Inferior parietal cortex (tissue), 1 donor: ENCODE measurements around the gene NIT1.
A peak's percentile ranks its signal among the peaks of the same experiment; 100 is the strongest.

Experiments
- DNase-seq: peaks from one replicate; pipeline ENCODE4 v3.0.0-alpha.2; 2016; ENCODE audit errors: extremely low spot score

Gene NIT1

DNA sequence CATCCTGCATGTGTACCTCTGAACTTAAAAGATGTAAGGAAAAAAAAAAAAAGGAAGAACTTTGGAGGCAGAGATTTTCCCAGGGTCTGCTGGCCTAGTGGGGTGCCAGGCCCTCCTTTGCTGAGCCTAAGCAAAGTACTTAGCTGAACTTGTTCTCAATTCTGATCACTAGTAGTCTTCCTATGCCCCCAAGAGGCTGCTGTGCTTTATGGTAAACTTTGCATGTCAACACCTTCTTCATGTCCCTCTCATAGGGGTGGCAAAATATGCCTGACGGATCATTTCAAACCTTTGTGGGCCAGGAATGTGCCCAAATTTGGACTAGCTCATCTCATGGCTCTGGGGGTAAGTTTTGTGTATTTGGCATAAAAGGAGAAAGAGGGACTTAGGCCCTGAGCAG lies 40.0 kb downstream of the NIT1 start:
- no peak for DNase-seq

DNA sequence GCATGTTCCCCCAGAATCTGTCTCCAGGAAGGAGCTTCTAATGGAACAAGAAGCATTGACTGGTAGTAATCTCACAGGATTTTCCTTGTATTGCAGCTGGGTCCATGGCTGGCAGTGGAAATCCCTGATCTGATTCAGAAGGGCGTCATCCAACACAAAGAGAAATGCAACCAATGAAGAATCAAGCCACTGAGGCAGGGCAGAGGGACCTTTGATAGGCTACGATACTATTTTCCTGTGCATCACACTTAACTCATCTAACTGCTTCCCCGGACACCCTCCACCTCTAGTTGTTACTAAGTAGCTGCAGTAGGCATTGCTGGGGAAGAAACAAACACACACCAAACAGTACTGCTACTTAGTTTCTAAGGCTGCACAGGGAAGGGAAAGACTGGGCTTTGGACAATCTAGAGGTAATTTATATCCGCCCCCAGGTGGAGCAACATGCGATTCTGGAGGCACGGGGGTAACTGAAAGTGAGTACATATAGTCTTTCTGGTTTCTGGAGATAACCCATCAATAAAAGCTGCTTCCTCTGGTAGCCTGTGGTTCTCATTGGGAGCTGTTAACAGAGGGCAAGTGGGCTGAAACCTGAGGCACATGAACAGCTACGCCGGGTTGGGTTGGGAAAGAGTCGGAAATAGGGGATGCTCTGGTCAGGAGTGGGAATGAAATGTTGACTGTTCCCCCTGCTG lies 40.6 kb downstream of the NIT1 start:
- DNase-seq: no peak

DNA sequence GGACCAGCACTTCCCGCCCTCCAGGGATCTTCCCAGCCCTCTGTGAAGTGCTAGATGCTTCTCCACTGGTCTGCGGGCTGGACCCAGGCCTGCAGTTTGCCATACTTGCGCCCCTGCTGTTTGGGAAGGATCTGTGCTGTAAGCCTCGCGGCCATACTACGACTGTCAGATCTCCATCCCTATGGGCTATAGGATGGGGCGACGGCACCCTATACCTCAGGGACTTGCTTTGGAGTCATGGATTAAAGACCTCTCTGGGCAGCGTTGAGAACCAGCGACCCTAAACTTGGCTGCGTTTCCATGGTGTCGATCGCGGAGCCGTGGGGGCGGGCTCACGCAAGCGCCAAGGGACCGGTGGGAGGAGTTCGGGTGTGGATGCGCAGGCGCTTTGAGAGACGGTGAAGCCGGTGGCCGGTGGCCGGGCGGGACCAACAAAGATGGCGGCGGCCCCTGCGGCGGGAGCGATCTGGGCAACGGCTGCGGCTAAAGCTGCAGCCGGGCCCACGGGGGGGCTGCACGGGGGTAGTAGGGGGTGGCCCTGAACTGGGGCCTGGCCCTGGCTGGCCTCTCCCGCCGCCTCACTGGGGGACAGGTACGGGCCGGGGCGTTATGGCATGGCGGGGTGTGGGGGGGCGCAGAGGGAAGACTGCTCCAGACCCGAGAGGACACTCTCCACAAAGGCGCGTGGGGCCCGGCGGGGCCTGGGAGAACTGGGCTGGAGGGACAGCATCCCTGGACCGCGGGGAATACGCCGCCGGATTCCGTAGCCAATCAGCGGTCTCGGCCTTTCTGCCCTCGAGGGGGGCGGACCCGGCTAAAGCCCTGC lies 41.4 kb downstream of the NIT1 start, which contains the start of gene USP21:
Gene USP21 (plus strand): TSS at position 414 of the 826 bp plus-strand sequence. CDS start 1,141 bp downstream, outside the sequence.
- DNase-seq: peak; percentile 95

DNA sequence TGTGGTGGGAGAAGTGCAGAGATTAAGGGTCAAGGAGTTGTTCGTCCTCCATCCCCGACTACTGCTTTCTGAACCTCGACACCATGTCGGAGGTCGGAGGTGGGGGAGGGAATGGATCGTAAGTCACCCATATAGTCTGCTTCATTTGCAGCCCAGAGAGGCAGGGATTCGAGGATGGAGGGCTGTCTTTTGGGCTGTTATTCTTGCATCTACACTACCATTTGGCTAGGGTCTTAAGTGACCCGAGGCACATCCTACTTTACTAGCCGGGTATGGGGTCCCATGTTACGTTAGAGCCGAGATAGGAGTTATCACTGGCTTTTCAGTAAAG lies 42.0 kb downstream of the NIT1 start:
- DNase-seq: no peak

DNA sequence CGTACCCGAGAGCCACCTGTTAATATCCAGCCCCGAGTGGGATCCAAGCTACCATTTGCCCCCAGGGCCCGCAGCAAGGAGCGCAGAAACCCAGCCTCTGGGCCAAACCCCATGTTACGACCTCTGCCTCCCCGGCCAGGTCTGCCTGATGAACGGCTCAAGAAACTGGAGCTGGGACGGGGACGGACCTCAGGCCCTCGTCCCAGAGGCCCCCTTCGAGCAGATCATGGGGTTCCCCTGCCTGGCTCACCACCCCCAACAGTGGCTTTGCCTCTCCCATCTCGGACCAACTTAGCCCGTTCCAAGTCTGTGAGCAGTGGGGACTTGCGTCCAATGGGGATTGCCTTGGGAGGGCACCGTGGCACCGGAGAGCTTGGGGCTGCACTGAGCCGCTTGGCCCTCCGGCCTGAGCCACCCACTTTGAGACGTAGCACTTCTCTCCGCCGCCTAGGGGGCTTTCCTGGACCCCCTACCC lies 42.8 kb downstream of the NIT1 start:
- no peak for DNase-seq

DNA sequence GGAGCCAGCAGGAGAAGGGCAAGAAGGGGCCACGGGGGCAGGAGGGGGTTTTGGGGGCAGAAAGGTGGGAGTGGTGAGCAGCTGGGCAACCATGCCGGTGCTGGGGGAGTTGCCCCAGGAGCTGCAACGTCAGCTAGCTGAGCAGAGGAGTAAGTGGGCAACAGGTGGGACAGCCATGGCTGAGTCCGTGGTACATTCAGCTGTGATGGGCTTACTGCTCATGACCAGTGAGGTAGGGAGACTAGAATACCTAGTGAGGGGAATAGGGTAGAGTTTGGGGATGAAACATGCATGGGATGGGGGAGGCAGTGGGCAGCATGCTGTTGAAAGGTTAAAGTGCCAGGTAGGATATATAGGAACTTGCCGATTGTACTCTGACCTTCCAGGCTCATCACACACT lies 43.7 kb downstream of the NIT1 start:
- DNase-seq: no peak

DNA sequence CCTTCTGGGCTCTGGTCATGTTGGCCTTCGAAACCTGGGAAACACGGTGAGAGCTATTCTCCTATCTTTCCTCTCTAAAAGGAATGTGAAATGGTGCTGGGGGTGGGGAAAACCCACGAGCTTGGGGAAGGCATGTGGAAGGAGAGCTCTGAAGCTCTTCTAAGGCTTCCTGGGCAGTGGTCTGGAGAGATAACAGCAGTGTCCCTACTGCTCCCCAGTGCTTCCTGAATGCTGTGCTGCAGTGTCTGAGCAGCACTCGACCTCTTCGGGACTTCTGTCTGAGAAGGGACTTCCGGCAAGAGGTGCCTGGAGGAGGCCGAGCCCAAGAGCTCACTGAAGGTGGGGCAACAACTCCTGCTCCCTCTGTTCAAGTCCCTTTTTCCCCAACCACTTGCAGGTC lies 44.1 kb downstream of the NIT1 start:
- DNase-seq: no peak

DNA sequence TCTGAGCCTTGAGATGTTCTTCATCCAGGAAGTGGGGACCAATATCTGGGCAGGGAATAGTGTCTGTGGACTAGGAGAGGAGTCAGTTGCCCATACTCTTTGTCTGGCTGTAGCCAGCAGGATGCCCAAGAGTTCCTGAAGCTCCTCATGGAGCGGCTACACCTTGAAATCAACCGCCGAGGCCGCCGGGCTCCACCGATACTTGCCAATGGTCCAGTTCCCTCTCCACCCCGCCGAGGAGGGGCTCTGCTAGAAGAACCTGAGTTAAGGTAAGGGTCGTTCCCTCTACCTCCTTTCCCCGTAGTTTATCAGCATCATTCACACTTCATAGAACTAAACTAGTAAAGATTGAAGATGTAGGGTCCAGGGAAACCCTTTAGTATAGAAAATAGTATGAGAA lies 44.9 kb downstream of the NIT1 start:
- DNase-seq: no peak

DNA sequence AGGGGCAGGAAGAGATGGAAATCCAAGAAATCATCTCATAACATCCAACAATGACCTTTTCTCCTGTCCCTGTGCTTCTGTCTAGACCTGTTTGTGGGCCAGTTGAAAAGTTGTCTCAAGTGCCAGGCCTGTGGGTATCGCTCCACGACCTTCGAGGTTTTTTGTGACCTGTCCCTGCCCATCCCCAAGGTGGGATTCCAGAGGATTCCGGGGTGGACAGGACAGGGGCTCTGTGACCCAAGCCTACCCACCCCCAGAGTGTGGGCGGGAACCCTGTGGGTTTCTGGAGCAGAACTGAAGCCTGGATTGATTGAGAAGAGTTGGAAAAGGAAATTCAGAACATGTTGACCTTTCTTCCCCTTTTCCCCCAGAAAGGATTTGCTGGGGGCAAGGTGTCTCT lies 45.9 kb downstream of the NIT1 start:
- DNase-seq: no peak

DNA sequence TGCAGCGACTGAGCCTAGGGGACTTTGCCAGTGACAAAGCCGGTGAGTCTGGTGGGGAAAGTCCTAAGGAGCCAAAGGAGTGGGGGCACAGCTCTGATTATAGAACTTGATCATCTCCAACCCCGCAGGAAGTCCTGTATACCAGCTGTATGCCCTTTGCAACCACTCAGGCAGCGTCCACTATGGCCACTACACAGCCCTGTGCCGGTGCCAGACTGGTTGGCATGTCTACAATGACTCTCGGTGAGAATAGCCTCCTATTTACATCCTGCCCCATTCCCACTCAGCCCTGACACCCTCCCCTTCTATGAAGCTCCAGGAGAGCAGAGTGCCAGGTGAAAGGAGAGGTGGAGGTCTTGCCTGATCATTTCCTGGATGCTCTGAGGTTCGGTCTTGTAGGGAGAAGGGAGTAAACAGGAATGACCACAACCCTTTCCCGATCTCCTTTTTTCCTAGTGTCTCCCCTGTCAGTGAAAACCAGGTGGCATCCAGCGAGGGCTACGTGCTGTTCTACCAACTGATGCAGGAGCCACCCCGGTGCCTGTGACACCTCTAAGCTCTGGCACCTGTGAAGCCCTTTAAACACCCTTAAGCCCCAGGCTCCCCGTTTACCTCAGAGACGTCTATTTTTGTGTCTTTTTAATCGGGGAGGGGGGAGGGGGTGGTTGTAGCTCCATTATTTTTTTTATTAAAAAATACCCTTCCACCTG lies 47.2 kb downstream of the NIT1 start:
- no peak for DNase-seq

DNA sequence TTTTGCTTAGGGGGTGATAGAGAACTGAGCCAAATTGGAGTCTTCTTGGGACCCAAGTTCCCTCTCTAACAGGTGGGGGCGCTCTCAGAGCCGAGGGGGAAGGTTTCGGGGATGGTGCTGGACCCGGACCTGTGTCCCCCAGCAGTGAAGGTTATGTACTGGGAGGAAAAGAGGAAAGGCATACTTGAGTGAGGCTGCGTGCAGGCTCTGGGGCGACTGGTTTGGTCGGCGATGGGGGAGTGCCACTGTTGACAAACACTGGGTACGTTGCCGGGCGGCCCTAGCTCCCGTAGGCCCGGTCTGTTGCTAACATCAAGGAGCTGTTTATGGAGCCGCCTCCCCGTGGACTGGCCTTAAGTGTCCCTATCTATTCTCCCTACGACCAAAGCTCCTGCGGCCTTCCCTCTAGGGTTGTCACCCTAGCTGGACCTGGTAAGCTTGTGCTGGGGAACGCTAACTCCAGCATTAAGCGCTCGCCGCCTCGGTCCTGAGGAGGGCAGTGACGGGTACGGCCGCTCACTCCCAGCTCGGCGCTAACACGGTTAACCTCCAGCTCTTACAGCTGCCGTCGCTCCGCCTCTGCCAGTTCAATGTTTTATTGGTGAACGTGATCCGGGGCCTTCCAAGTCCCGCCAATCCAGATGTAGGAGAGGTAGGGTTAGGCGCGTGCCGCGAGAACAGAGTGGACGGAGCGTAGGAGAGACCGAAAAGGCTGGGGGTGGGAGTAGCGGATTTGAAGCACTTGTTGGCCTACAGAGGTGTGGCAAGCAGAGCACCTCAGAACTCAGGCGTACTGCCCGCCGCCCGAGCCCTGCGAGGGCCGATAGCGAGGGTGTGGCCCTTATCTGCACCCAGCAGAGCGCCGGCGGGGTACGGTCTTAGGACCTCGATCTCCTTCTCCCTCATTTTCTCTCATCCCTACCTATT lies 48.1 kb downstream of the NIT1 start, which contains the start of gene PPOX:
Gene PPOX (plus strand): TSS at position 685 of the 927 bp plus-strand sequence. CDS start 422 bp downstream, outside the sequence.
- DNase-seq: peak; percentile 99

DNA sequence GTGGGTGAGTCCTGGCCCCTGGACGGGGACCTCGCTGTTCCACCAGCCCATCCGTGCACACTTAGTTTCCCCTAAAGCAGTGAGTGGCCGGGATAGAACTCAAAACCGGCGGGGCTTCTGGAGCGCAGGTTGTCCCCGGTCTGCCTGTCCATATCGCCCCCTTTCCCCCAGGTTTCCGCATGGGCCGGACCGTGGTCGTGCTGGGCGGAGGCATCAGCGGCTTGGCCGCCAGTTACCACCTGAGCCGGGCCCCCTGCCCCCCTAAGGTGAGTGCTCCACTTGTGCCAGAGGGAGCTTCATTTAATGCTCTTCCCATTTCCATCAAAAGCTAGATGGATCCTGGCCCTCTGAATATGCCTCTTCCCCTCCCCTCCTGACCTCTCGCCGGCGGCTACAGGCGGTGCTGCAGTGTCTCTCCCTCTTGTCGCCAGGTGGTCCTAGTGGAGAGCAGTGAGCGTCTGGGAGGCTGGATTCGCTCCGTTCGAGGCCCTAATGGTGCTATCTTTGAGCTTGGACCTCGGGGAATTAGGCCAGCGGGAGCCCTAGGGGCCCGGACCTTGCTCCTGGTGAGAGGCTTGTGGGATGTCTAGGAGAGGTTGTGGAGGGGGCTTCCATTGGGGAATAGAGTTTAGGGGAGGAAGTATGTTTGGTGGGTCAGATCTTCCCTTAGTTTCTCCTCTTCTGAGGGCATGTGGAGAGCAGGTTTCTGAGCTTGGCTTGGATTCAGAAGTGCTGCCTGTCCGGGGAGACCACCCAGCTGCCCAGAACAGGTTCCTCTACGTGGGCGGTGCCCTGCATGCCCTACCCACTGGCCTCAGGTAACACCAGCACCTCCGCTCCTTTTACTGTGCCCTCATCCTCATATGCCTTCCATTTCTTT lies 49.0 kb downstream of the NIT1 start:
- DNase-seq: no peak

DNA sequence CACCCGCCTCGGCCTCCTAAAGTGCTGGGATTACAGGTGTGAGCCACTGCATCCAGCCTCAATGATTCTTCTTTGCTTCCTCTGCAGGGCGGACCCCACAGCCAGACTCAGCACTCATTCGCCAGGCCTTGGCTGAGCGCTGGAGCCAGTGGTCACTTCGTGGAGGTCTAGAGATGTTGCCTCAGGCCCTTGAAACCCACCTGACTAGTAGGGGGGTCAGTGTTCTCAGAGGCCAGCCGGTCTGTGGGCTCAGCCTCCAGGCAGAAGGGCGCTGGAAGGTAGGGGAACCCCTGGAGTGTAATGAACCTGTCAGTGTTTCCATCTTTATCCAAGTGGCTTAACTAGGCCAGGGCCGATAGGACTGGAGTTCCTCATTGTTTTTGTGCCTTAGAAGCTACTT lies 51.0 kb downstream of the NIT1 start:
- DNase-seq: no peak
